ENCODE measurements around the gene ZBTB12. TPM values are rescaled to one million over a fixed set of nuclear protein-coding genes. Genes with fewer than 3 reads are reported as not detected.
"Not testable (repeated sequence)": the region's sequence is repeated elsewhere in the genome, so short reads cannot be mapped to it uniquely, and the experiment has no call there.

ZBTB12 gene
- total RNA-seq, 1 donor from 2014 or later: 6.4 TPM

- no peak for DNase-seq (ENCODE audit: low spot score)
Measured at GRCh38 chr6:31922942-31923341, 21.1 kb upstream of the ZBTB12 start.

DNA sequence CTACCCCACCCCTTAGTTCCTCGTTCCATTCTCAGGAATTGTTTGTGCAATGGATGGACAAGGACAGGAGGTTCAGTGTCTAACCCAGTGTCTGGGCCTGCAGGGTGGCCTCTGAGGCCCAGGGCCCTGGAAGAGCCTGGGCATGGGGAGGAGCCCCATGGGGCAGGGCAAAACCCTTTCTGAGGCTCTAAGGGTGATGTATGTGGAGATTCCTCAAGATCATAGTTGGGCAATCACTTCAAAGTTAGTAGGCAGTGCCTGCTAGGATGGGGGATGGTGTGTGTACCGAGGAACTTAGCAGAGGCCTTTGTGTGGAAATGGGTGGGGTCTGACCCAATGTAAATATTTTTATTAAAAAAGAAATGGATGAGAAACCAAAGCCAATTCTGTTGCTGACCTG is 18.9 kb upstream of the ZBTB12 start:
- DNase-seq (ENCODE audit: low spot score): no peak

DNA sequence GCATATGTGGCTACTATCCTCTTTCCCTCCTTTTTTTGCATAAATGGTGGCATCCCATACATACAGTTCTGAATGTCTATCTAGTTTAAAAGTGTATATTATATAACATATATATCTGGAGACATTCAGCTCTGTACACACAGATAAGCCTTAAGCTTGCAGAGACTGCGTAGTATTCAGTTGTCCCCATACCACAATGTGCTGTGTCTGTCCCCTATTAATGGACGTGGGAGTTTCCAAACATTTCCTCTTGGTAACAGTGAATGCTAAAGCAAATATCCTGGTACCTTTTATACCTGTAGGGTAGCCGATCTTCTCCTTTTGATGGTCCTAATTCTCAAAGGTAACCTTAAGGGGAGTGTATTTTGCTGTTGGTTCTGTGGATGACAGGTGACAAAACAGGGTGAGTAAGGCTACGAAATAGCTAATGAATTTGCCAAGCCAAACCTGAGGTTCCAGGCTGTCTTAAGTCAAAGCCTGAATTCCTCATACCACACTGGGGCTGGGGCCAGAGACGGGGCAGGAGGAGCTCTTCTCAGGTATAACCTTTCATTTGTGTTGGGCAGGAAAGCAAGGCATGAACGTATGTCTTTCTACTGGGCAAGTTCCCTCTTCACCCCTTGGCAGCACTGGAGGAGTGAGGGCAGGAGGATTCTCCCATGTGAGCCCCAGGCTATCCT is 17.9 kb upstream of the ZBTB12 start:
- DNase-seq (ENCODE audit: low spot score): no peak

DNA sequence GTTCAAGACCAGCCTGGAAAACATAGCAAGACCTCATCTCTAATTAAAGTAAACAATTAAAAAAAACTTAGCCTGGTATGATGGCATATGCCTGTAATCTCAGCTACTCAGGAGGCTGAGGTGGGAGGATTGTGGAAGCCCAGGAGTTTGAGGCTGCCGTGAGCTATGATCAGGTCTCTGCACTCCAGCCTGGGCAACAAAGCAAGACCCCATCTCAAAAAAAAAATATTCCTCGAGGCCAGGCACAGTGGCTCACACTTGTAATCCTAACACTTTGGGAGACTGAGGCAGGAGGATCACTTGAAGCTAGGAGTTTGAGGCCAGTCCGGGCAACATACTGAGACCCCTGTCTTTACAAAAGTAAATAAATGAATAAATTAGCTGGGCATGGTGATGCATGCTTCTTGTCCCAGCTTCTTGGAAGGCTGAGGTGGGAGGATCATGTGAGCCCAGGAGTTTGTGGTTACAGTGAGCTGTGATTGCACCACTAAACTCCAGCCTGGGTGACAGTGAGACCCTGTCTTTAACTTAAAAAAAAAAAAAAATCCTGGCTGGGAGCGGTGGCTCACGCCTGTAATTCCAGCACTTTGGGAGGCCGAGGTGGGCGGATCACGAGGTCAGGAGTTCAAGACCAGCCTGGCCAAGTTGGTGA is 16.3 kb upstream of the ZBTB12 start:
- DNase-seq (ENCODE audit: low spot score): no peak

DNA sequence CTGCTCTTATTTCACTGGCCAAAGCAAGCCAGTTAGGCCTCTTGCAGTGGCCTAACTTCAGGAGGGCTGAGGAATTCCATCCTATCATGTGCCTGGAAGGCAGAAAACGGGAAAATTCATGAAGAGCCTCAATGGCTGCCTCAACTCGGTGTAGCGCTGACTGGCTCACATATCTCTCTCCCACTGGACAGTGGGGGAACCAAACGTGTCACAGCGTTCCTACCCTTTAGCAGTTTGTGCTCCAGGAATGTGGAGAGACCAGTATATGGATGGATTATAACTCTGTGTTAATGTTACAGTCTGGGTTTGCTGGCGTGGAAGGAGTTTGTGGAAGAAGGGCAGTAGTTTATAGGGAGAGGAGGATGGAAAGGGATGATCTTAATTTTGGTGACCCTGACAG is 13.9 kb upstream of the ZBTB12 start:
- no peak for DNase-seq (ENCODE audit: low spot score)

DNA sequence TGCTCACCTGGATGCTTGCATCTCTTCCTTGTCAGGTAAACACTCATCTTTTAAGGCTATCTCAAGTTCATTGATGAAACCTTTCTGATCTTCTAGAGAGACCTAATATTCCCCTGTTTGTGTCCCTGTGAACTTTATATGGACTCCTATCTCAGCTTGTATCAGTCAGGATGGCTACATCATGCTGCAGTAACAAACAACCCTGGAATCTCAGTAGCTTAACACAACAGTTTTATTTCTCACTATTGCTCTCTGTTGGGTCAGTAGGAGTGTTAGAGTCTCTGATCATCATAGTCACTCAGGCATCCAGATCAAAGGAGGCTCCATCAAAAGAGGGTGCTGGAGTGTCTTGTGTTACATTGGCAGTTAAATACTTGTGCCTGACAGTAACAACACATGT is 13.5 kb upstream of the ZBTB12 start:
- DNase-seq (ENCODE audit: low spot score): no peak

DNA sequence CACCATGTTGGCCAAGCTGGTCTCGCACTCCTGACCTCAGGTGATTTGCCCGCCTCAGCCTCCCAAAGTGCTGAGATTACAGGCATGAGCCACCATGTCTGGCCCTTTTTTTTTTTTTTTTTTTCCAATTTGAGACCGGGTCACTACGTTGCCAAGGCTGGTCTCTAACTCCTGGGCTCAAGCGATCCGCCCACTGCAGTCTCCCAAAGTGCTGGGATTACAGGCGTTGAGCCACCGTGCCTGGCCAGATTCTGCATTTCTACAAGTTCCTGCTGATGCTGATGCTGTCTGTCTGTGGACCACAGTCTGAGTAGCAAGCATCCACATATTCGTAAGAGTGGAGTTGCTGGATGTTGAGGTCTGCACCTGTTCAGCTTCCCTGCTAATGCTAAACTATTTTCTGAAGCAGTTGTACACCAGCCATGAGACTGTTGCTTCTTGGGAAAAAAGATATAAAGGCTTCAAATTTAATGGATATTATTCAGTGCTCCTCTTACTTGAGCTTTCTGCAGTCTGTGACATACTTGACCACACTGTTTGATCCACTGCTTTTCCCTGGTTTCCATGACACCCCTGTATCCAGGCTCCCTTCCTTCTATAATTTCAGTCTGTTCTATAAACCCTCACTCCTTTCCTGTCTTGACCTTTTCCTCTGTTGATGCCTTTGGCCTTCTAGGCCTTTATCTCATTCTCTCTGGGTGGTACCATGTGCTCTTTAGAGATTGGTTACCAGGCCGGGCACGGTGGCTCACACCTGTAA is 10.1 kb upstream of the ZBTB12 start:
- DNase-seq (ENCODE audit: low spot score): no peak

DNA sequence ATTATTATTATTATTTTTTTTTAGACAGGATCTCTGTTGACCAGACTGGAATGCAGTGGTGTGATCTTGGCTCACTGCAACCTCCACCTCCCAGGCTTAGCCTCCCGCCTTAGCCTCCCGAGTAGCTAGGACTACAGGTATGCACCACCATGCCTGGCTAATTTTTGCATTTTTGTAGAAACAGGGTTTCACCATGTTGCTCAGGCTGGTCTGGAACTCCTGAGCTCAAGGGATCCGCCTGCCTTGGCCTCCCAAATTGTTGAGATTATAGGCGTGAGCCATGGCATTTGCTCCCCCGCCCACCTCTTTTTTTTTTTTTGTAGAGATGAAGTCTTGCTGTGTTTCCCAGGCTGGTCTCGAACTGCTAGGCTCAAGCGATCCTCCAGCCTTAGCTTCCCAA is 7.4 kb upstream of the ZBTB12 start:
- DNase-seq (ENCODE audit: low spot score): not testable (repeated sequence)

GRCh38 chr6:31908791-31909190 is 6.9 kb upstream of the ZBTB12 start:
- DNase-seq (ENCODE audit: low spot score): no peak

- not testable (repeated sequence) for DNase-seq (ENCODE audit: low spot score)
Measured at GRCh38 chr6:31908255-31908654, 6.4 kb upstream of the ZBTB12 start.

DNA sequence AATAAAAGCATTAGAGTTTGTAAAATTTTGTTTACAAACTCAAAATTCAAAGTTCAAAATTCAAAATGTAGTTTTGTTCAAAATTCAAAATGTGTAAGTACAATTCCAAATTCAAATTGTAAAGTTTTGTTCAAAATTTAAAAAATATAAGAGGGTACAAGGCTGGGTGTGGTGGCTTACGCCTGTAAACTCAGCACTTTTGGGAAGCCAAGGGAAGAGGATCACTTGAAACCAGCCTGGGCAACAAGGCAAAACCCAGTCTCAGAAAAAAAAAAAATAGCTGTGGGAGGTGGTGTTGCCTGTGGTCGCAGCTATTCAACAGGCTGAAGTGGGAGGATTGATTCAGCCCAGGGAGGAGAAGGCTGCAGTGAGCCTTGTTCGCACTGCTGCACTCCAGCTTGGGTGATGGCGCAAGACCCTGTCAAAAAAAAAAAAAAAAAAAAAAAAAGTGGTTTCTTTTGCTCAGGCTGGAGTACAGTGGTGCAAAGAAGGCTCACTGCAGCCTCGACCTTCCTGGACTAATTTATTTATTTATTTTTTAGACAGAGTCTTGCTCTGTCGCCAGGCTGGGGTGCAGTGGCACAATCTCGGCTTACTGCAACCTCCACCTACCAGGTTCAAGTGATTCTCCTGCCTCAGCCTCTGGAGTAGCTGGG is 5.4 kb upstream of the ZBTB12 start:
- no peak for DNase-seq (ENCODE audit: low spot score)

DNA sequence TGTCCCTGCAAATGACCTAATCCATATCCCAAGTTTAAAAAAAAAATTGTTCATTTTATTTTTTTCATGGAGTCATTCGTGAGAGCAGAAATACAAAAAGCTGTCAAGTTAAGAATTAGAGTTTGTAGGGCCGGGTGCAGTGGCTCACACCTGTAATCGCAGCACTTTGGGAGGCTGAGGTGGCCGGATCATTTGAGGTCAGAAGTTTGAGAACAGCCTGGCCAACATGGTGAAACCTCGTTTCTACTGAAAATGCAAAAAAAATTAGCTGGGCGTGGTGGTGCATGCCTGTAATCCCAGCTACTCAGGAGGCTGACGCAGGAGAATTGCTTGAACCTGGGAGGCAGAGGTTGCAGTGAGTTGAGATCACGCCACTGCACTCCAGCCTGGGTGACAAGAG is 4.8 kb upstream of the ZBTB12 start:
- DNase-seq (ENCODE audit: low spot score): not testable (repeated sequence)

GRCh38 chr6:31906122-31906521 is 4.2 kb upstream of the ZBTB12 start:
- no peak for DNase-seq (ENCODE audit: low spot score)

DNA sequence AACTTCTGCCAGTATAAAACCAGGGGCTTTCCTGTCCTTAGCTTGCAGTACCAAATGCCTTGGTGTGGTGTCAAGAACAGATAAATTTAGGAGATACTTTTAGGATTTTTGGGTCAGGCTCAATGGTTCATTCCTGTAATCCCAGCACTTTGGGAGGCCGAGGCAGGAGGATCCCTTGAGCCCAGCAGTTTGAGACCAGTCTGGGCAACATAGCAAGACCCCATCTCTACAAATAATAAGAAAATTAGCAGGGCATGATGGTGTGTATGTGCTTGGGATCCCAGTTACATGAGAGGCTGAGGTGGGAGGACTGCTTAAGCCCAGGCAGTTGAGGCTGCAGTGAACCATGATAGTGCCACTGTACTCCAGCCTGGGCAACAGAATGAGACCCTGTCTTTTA is 3.2 kb upstream of the ZBTB12 start:
- DNase-seq (ENCODE audit: low spot score): no peak

DNA sequence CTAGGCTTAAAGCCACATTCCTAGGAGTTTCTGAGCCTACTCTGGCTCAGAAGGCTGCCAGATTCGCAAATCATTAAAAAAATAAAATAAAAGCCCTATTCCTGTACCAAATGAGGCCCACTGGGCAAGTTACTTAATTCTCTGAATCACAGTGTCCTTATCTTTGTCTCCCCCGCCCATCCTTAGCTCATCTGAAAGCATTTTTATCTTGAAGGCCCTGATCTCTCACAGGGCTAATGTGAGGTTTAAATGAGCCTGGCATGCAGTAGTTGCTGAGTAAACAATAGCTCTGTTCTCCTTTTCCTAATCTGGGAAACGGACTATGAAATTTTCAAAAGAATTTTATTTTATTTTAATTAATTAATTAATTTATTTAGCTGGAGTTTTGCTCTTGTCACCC is 2.1 kb upstream of the ZBTB12 start:
- no peak for DNase-seq (ENCODE audit: low spot score)

- DNase-seq (ENCODE audit: low spot score): peak; percentile 69
Measured at GRCh38 chr6:31901415-31901952, 402 bp downstream of the ZBTB12 start.

DNA sequence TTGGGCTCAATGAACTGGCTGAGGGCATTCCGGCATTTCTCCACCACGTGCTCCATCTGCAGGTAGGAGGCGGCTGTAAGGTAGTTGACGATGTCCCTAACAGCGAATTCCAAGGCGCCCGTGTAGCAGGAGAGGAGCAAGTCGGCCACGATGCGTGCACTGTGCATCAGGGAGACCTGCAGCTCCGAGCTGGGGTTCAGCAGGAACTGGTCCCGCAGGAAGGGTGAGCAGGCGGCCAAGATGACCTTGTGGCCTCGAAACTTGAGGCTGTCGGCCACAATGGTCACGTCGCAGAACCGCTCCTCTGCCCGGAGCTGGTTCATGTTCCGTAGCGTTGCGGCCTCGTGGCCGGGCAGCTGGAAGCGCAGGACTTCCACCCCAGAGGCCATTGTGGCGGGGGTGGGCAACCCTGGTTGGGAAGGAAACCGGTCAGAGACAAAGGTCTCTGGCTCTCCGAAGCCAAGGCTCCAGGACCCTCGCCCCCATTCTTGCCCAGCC is 920 bp downstream of the ZBTB12 start:
- peak; percentile 62 for DNase-seq (ENCODE audit: low spot score)

- DNase-seq (ENCODE audit: low spot score): no peak
Measured at GRCh38 chr6:31899882-31900722, 1.8 kb downstream of the ZBTB12 start.

GRCh38 chr6:31899215-31899614 is 2.7 kb downstream of the ZBTB12 start:
- no peak for DNase-seq (ENCODE audit: low spot score)

- no peak for DNase-seq (ENCODE audit: low spot score)
Measured at GRCh38 chr6:31898383-31899011, 3.4 kb downstream of the ZBTB12 start.

Data from ureter (tissue), 1 donor.